ENCODE measurements around the gene SFXN4. TPM values are rescaled to one million over a fixed set of nuclear protein-coding genes. Genes with fewer than 3 reads are reported as not detected.

SFXN4 gene
- total RNA-seq, 1 experiment from 2014 or later: 24.0 TPM

GRCh38 chr10:119095640-119096039, 69.9 kb downstream of the SFXN4 start (continued):
- TF ChIP-seq ATF2 (CRISPR knock-in tag; IDR thresholded peaks at IDR 0.05; ENCODE audit: borderline replicate concordance, low read depth) (no peak), FOXP4 (CRISPR knock-in tag; IDR thresholded peaks at IDR 0.05) (no peak)
- TF ChIP-seq, protein P1, sequence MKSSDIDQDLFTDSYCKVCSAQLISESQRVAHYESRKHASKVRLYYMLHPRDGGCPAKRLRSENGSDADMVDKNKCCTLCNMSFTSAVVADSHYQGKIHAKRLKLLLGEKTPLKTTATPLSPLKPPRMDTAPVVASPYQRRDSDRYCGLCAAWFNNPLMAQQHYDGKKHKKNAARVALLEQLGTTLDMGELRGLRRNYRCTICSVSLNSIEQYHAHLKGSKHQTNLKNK (CRISPR knock-in tag; IDR thresholded peaks at IDR 0.05): no peak

GRCh38 chr10:119090968-119091367, 74.5 kb downstream of the SFXN4 start:
- no peak overlapping the region for H3K27ac Mint-ChIP-seq
- no peak overlapping the region for H3K4me3 Mint-ChIP-seq
- no peak for TF ChIP-seq GABPB1 (CRISPR knock-in tag; IDR thresholded peaks at IDR 0.05)
- TF ChIP-seq CREB1 (CRISPR knock-in tag; IDR thresholded peaks at IDR 0.05): no peak
- ATAC-seq: no peak
- no peaks in the 10 kb centered on the region for H3K9me3 Mint-ChIP-seq
- no peaks in the 10 kb centered on the region for H3K4me1 Mint-ChIP-seq
- no peak for DNase-seq (ENCODE audit: low spot score)
- POLR2A ChIA-PET: no interaction called here
- CTCF ChIA-PET: no interaction called here
- no peaks in the 10 kb centered on the region; the same call in 1 of the 2 replicates for H3K27me3 Mint-ChIP-seq (ENCODE audit: low read depth)
- H3K36me3 Mint-ChIP-seq: no peaks in the 10 kb centered on the region

Other genes starting within 250 kb of the SFXN4 start
- gene NANOS1, start 136.0 kb downstream of the SFXN4 start, total RNA-seq (2021): 2.9 to 4.3 TPM (median 2.9 TPM) in 3 replicates
- gene EIF3A, start 84.9 kb downstream of the SFXN4 start, total RNA-seq (2021): 177 to 213 TPM (median 178 TPM) in 3 replicates
- 58.7 to 60.6 TPM (median 59.0 TPM) in 3 replicates for gene DENND10, start 61.6 kb downstream of the SFXN4 start, total RNA-seq (2021)
- gene PRDX3, start 13.1 kb upstream of the SFXN4 start, total RNA-seq (2021): 167 to 175 TPM (median 173 TPM) in 3 replicates
- gene GRK5, start 41.9 kb upstream of the SFXN4 start, total RNA-seq (2021): 1.9 to 2.3 TPM (median 2.2 TPM) in 3 replicates